ACC112 (cell line): Measurements from ENCODE around the gene TRIM23.

Experiments used
- H2AFZ ChIP-seq: fragments of 200-600 bp; sonication (generic); one replicate; pipeline ENCODE4 v1.6.0; 2017; ENCODE audit warnings: antibody characterized with exemption, low read length; ENCODE audit not compliant: unreplicated experiment
- H3K27ac ChIP-seq: fragments of 200-600 bp; sonication (generic); 2 replicates; pipeline ENCODE4 v1.5.1; 2014; ENCODE audit warnings: low read depth, mild to moderate bottlenecking, antibody characterized with exemption, low read length, moderate library complexity
- H3K27me3 ChIP-seq: fragments of 200-600 bp; sonication (generic); 2 replicates; pipeline ENCODE4 v1.6.1; 2014; ENCODE audit warnings: mild to moderate bottlenecking, antibody characterized with exemption, low read length, moderate library complexity, mixed read lengths; ENCODE audit not compliant: insufficient read depth
- H3K36me3 ChIP-seq: fragments of 200-600 bp; sonication (generic); 2 replicates; pipeline ENCODE4 v1.6.1; 2016; ENCODE audit warnings: mild to moderate bottlenecking, antibody characterized with exemption, low read length, moderate library complexity, mixed read lengths; ENCODE audit not compliant: insufficient read depth
- H3K4me1 ChIP-seq: fragments of 200-600 bp; sonication (generic); one replicate; pipeline ENCODE4 v1.6.1; 2016; ENCODE audit warnings: low read length, mixed read lengths; ENCODE audit not compliant: insufficient read depth, unreplicated experiment, control insufficient read depth
- H3K4me3 ChIP-seq: fragments of 200-600 bp; sonication (generic); 2 replicates; pipeline ENCODE4 v1.5.1; 2014; ENCODE audit warnings: mild to moderate bottlenecking, low read depth, low read length
- H3K79me2 ChIP-seq: fragments of 200-600 bp; sonication (generic); one replicate; pipeline ENCODE4 v1.6.0; 2016; ENCODE audit warnings: low read length; ENCODE audit not compliant: control insufficient read depth, unreplicated experiment, insufficient read depth

TRIM23 gene

DNA sequence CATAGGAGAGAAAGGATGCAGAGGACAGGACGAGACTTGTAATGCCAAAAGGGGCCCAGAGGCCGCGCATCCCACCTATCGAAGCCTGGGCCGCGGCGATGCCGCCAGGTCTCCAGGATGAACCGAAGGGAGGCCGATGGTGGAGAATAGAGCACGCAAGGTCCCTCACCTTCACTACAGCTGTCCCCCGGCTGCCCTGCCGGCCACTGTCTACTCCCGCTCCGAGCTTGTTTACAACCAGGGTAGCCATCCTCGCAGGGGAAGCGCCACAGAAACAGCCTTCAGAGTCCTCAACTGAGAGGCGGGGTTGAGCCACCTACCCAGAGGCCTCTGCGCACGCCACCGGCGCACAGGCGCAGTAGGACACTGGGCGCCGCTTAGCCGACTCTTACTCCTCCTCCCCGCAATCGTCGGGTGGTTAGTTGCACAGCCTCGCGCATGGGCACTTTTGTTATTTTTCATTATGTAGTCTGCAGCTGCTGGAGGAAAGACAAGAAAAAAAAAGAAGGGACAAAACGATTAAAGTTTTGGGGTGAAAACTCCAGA is at the start of gene TRIM23:
TSS of gene TRIM23 (minus strand) at position 309 of the 546 bp plus-strand sequence. CDS start at position 250, 59 bp downstream.
- no peaks in the 10 kb centered on the region for H3K27me3 ChIP-seq
- peak within 1 kb of the TSS; percentile 94 for H2AFZ ChIP-seq
- H3K79me2 ChIP-seq = peaks cover 63% of the 10 kb centered on the region
- H3K27ac ChIP-seq = peak within 1 kb of the TSS; percentile 80
- H3K36me3 ChIP-seq = no peaks in the 10 kb centered on the region
- peaks cover 18% of the 10 kb centered on the region for H3K4me1 ChIP-seq
- H3K4me3 ChIP-seq = peak within 1 kb of the TSS; percentile 92

DNA sequence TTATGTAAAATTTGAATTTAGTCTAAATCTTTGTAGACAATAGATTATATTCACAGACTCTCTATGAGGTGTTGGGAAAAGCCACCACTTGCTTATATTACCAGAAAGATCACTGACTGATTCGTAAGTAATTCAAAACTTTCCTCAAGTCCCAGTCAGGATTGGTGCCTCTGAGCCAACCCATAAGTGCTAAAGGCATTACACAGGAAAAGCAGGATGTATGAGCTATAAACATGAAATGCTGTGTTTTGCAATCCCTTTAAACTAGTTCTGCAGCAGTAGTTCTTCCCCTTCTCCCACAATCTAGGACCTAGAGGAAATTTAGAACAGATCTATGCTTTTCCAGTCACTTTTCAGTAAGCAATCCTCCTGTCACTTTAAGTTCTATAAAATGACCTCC is 48.7 kb upstream of the TRIM23 start:
- H3K27me3 ChIP-seq = no peaks in the 10 kb centered on the region
- H2AFZ ChIP-seq = no peak overlapping the region
- peaks cover 12% of the 10 kb centered on the region; the same call in 1 of the 2 replicates for H3K36me3 ChIP-seq
- no peak overlapping the region for H3K4me3 ChIP-seq
- H3K4me1 ChIP-seq = peaks cover 15% of the 10 kb centered on the region
- H3K79me2 ChIP-seq = peaks cover under 1% of the 10 kb centered on the region
- no peak overlapping the region for H3K27ac ChIP-seq

DNA sequence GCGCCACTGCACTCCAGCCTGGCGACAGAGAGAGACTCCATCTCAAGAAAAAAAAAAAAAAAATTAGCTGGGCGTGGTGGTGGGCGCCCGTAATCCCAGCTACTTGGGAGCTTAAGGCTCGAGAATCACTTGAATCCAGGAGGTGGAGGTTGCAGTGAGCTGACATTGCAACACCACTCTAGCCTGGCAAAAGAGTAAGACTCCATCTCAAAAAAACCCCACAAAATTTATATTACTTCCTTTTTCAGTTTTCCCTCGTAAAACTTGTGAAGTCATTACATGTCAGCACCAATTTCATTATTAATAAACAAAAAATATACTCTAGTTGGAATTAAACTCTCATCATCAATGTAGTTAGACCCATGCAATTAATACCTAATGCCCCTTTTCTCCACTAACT is 44.6 kb upstream of the TRIM23 start:
- Histone ChIP-seq H3K36me3 (peaks cover 20% of the 10 kb centered on the region; the same call in 1 of the 2 replicates), H3K4me3 (no peak overlapping the region)

DNA sequence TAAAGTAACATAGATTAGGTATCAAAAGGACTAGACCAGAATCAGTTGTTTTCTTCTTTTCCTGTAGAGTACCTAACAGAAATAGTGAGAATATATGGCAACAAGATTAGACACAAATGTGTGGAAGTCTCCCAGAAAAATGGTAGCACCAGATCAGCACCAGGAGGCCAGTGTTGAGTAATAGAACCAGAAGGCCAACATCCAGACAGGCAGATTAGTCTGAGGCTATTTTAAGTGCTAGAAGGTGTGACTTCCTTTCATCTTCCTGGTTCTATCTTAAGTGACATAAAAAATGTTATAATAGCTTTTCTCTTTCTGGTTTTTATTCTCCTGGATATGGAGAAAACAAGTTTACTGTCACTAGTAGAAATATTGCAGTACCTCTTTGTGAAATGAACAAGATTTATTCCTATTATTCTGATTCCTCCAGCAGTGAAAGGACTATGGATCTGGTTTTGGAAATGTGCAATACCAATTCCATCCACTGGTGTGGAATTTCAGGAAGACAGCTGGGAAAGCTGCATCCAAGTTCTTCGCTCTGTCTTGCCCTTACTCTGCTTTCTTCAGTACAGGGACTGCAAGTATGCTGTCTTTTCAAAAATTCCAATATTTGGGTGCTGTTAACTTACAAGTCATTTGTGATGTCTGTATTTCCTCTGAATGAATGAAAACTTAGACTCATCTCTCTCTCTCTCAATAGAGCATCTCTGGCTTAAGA is 39.8 kb upstream of the TRIM23 start:
- Histone ChIP-seq H3K27ac (no peak overlapping the region), H3K27me3 (no peaks in the 10 kb centered on the region), H3K79me2 (no peaks in the 10 kb centered on the region), H3K4me3 (no peak overlapping the region), H3K36me3 (peaks cover 9% of the 10 kb centered on the region; the same call in 1 of the 2 replicates), H3K4me1 (no peaks in the 10 kb centered on the region), H2AFZ (no peak overlapping the region)

More for the DNA sequence above, 44.6 kb upstream of the TRIM23 start:
- Histone ChIP-seq H3K79me2 (no peaks in the 10 kb centered on the region), H3K27ac (no peak overlapping the region), H2AFZ (no peak overlapping the region), H3K27me3 (no peaks in the 10 kb centered on the region), H3K4me1 (peaks cover 6% of the 10 kb centered on the region)

DNA sequence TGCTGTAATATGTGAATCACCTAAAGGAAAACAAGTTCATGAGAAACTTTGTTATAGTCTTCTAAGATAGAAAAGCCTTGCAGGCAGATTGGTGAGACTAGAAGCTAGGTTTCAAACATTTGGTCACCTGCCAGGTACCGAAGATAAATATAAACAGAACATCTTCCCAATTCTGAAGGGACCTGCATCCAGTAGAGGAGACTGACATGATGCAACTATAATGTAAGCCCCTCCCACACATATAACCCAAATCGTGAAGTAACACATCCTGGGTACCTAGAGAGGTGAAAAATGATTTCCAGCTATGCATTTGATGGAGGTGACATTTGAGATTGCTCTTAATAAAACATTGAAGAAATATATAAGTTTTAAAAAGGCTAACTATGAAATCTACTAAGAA is 30.6 kb upstream of the TRIM23 start:
- Histone ChIP-seq H3K27me3 (no peaks in the 10 kb centered on the region), H3K79me2 (no peaks in the 10 kb centered on the region), H3K36me3 (peaks cover 7% of the 10 kb centered on the region), H3K4me1 (no peaks in the 10 kb centered on the region), H3K4me3 (no peak overlapping the region), H3K27ac (no peak overlapping the region), H2AFZ (no peak overlapping the region)

DNA sequence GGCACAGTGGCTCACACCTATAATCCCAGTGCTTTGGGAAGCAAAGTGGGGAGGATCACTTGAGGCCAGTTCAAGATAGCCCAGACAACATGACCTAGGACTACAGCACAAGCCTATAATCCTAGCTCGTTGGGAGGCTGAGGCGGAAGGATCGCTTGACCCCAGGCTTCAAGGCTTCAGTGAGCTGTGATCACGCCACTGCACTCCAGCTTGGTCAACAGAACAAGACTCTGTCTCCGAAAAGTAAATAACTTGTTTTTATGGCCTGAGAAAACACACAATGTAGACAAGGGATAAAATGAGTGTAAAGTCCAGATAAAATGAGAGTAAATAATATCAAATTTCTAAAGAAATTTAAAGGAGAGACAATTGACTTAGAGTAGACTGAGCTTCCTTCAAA is 27.0 kb upstream of the TRIM23 start:
- Histone ChIP-seq H2AFZ (no peak overlapping the region), H3K4me3 (no peak overlapping the region), H3K27me3 (no peaks in the 10 kb centered on the region), H3K79me2 (no peaks in the 10 kb centered on the region), H3K27ac (no peak overlapping the region), H3K36me3 (peaks cover 4% of the 10 kb centered on the region), H3K4me1 (no peaks in the 10 kb centered on the region)

DNA sequence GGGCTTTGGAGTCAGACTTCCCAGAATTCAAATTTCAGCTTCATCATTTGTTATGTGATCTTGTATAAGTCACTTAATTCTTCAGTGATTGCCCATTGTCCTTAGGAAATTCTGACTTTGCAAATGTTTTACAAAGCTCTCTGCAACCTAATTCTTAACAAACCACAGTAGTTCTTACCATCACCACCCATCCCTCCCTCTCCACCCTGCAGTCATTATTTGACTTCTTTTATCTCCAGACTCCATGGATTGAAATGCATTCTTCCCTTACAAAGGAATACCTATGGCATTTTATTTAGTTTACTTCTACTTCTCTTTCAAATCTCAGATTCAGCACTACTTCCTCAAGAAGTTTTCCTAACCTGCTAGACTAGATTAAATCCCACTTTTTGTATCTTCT is 23.8 kb upstream of the TRIM23 start:
- no peak overlapping the region for H3K27ac ChIP-seq
- H3K4me1 ChIP-seq = no peaks in the 10 kb centered on the region
- H2AFZ ChIP-seq = no peak overlapping the region
- peaks cover 3% of the 10 kb centered on the region; the same call in 1 of the 2 replicates for H3K36me3 ChIP-seq
- H3K27me3 ChIP-seq = no peaks in the 10 kb centered on the region
- no peaks in the 10 kb centered on the region for H3K79me2 ChIP-seq
- H3K4me3 ChIP-seq = no peak overlapping the region

DNA sequence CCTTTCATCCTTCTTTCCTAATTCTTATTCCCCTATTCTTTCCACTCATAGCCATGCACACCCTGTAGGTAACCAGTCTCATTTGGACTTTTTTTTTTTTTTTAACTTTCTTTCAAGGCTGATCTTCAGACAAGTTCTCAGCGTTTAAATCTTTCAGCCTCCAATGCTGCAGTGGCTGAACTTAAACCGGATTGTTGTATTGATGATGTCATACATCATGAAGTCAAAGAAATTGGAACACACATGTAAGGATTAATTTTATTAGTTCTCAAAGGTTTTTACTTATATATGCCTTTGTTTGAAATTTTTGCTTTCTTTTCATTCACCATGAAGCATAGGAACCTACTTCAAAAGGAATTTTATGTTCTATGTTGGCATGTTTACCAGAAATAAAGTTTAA is 22.8 kb upstream of the TRIM23 start:
- Histone ChIP-seq H3K4me1 (no peaks in the 10 kb centered on the region), H3K79me2 (no peaks in the 10 kb centered on the region), H3K27me3 (no peaks in the 10 kb centered on the region), H3K27ac (no peak overlapping the region), H2AFZ (no peak overlapping the region), H3K36me3 (peaks cover 3% of the 10 kb centered on the region; the same call in 1 of the 2 replicates), H3K4me3 (no peak overlapping the region)

DNA sequence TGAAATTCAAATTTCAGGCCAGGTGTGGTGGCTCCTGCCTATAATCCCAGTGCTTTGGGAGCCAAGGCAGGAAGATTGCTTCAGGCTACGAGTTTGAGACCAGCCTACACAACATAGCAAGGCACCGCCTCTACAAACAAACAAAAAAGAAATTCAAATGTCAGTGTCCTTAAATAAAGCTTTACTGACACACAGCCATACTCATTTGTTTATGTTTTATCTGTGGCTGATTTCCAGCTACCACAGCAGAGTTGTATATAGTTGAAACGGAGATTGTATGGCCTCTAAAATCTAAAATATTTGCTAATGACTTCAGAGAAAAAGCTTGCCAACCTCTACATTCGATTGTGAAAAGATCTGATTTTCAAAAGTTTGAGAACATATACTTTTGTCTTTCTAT is 16.1 kb upstream of the TRIM23 start:
- Histone ChIP-seq H3K4me3 (no peak overlapping the region), H3K36me3 (peaks cover 9% of the 10 kb centered on the region), H3K4me1 (no peaks in the 10 kb centered on the region), H3K27ac (no peak overlapping the region), H2AFZ (no peak overlapping the region), H3K79me2 (no peaks in the 10 kb centered on the region), H3K27me3 (no peaks in the 10 kb centered on the region)

DNA sequence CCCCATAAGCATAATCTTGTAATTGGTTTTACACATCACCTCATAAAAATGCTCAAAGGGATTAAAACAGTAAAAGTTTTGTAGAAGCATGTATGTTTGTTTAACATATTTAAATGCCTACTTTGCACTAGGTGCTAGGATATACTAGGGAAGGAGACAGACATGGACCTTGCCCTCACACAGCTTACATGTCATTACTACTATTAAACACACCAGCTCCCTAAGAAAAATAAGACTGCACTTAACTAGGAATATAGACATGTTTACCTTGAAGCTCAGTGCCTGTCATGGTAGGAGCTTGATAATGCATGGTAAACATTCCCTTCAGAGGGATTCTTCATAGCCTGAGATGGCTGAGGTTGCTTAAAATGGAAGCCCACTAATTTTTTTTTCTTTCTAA is 6.8 kb upstream of the TRIM23 start:
- H3K4me1 ChIP-seq = peaks cover 3% of the 10 kb centered on the region
- peaks cover 38% of the 10 kb centered on the region for H3K79me2 ChIP-seq
- H2AFZ ChIP-seq = no peak overlapping the region

DNA sequence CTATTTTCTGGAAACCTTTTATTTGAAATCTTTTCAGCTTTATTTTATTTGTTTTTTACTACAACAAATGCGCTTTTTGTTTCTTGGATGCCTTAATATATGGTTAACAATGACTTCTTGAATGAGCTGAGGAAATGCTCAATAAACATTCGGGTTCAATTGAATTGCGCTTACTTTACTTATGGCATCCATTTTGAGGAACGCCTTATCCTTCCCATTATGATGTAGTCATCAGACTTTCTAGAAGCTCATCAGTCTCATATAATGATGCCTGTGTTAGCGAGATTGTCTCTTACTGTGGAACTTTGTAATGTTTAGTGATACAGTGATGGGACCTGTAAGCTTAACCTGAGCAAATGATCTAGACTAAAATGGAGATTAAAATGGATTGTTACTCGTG is 1.6 kb upstream of the TRIM23 start:
- 0 out of 2 replicates have a peak, but pooled peaks cover 8% of the 10 kb centered on the region for H3K36me3 ChIP-seq
- no peak overlapping the region; the same call in 1 of the 2 replicates for H3K27ac ChIP-seq
- H3K4me3 ChIP-seq = peak overlapping the region; percentile 92
- H3K4me1 ChIP-seq = peaks cover 18% of the 10 kb centered on the region
- no peaks in the 10 kb centered on the region for H3K27me3 ChIP-seq
- H3K79me2 ChIP-seq = peaks cover 67% of the 10 kb centered on the region
- H2AFZ ChIP-seq = peak overlapping the region; percentile 94

More for the DNA sequence above, 6.8 kb upstream of the TRIM23 start:
- H3K27ac ChIP-seq = no peak overlapping the region
- H3K27me3 ChIP-seq = no peaks in the 10 kb centered on the region
- no peak overlapping the region for H3K4me3 ChIP-seq
- H3K36me3 ChIP-seq = 0 out of 2 replicates have a peak, but pooled peaks cover 8% of the 10 kb centered on the region
